ENCODE results near the gene ACTG1.
A peak's percentile ranks its signal among the peaks of the same experiment; 100 is the strongest.

ACTG1 gene

DNA sequence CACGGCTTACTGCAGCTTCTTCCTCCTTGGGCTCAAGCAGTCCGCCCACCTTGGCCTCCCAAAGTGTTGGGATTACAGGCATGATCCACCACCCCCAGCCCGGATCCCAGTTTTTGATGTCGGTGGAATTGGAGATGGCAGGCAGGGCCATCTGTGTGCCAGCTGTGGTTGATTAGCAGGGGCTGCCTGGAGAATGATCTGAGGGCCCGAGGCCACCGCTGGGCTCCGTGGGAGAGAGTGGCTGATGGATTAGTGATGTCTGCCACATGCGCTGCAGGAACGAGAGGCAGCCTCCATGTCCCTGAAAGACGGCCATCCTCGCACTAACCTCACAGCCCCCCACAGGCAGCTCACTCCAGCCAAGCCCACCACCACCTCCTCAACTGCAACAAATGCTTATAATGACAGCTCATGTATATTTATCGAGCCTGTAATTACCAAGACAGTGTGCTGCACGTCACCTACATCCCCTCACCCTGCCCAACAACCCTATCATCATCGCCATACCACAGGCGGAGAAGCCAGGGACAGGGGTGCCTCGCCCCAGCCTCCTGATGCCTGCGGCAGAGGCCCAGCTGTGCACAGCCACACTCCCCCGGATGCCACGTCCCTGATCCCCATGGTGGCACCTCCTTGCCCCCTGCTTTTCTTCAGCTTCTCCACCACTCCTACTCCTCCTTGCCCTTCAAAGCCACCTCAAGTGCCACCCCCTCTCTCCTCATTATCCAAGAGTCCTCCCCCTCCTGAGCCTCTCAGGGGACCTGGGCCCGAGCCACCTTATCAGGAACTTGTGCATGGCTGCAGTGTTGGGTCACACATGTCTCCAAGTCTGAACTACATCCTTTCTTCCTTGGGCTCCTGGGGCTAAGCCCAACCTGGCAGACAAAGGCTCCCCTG, 33.2 kb downstream of the ACTG1 start:
- FAIRE-seq = no peak

DNA sequence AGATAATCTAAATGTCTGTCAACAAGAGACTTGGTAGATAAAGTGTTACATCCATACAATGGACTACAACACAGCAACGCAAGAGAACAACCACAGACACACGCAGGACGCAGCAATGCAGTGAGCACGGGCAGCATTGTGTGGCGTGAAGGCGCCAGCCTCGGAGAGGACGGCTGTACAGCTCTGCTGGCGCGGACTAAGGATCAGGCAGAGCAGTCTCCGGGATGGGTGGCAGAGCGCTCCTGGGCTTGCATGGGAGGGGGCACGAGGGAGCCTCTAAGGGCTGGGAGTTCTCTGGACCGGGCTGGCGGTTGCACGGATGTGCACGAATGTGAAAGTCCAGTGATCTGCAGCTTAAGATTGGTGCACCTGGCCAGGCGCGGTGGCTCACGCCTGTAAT, 34.5 kb downstream of the ACTG1 start:
- no peak for FAIRE-seq

DNA sequence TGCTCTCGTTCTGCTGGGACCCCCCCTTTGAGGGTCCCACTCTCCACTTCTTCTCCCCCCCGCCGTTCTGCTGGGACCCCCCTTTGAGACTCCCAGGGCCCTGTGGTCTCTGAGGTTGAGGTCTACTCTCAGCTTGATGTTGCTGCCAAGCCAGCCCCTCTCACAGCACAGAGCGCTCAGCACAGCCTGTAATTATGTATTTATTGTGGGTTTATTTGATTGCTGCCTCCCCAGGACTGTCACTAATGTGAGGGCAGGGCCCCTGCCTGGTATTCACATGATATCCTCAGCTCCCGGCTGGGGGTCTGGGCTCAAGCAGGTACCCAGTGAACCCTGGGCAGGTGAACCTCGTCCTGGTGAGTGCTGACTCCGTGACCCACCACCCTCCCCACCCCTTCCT, 35.4 kb downstream of the ACTG1 start:
- no peak for FAIRE-seq

DNA sequence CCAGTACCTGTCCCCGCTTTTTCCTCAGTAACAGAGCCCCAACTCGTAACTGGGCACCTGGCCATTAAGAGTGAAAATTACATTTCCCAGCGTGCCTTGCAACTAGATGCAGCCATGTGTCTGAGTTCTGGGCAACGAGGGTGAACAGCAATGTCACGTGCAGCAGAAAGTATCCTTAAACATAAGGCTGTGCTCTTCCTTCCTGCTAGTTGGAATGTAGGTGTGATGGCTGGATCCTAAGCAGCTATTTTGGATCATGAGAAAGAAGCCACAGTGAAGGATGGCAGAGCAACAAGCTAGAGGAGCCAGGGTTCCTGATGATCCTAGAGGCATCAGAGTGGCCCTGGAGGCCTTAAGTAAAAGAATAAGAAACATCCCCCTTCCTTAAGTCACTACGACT, 36.0 kb downstream of the ACTG1 start:
- no peak for FAIRE-seq

DNA sequence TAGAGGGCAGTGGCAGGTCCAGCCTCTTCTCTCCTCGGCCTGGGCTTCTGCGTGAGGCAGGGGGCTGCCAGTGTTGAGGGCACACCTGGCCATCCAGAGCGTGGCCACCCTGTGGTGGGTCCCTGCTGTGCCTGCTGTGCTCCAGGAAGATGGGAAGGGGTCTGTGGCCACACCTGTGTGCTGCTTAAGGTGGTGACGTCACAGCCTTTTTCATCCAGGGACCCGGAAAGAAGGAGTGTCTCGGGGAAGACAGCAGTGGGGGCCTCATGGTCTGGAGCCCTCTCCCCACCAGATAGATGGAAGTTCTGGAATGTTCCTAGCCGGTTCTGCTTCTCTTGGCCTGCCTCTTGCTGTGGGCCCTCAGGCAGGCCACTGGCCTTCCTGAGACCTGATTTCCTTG, 36.5 kb downstream of the ACTG1 start:
- no peak for FAIRE-seq

DNA sequence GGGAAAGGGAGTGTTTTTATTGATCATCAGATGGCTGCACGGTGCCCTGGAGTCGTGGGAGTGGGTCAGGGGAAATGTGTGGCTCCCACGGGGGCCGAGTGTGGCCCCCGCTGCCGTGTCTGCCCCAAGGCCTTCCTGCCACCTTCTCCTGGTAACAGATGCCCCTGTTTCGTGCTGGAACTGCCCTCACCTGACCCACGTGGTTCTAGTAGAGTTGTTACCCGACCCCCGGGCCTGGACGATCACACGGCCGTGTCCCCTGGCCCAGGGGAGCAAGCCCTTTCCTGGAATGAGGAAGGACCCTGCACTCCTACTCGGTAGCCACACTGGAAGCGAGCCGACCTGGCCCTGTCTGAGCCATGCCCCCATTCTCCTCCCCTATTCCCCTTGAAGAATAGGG, 37.6 kb downstream of the ACTG1 start:
- no peak for FAIRE-seq

DNA sequence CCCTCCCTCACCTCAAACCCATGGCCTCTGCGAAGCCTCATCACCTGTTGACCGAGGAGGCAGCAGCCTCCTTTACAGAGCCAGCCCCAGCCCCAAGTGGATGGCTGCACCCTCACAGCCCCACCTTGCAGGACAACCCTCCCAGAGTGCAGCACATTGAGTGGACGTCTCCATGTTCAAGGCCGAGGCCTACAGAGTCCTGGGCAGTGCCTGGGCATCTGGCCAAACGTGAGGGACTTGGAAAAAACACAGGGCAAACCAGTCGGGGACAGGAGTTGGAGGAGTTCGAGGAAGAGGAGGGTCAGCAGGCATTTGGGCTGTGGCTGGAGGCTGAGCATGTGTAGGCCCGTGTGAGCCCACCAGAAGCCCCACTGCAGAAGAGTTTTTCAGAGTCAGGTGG, 39.6 kb downstream of the ACTG1 start:
- FAIRE-seq = no peak

DNA sequence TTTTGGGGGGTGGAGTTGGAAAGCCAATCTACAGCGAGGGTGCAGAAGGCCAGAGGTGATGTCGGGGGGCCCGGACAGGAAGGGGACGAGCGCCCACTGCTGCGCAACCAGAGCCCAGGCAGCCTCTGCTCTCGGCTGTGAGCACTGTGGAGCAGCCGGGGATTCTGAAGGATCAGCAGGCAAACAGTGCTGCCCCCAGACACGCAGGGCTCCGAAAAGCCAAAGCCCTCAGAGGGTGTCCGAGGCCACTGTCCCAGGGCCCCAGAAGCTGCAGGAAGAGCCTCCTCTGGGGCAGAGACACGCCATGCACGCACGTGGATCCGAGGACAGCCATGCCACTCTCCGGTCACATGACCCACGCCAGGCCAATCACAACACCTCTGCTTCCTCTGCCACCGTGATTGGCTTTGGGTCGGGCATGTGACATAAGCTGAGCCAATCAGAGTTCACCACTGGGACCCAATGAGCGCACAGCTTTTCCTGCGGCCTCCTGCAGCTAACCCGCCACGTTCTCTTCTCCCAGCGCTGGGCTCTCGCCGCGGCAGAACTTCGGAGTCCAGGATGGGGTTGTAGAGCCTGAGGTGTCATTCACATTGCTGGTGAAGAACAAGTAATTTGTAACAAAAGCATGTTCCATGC, 40.7 kb downstream of the ACTG1 start:
- FAIRE-seq = peak; percentile 92

DNA sequence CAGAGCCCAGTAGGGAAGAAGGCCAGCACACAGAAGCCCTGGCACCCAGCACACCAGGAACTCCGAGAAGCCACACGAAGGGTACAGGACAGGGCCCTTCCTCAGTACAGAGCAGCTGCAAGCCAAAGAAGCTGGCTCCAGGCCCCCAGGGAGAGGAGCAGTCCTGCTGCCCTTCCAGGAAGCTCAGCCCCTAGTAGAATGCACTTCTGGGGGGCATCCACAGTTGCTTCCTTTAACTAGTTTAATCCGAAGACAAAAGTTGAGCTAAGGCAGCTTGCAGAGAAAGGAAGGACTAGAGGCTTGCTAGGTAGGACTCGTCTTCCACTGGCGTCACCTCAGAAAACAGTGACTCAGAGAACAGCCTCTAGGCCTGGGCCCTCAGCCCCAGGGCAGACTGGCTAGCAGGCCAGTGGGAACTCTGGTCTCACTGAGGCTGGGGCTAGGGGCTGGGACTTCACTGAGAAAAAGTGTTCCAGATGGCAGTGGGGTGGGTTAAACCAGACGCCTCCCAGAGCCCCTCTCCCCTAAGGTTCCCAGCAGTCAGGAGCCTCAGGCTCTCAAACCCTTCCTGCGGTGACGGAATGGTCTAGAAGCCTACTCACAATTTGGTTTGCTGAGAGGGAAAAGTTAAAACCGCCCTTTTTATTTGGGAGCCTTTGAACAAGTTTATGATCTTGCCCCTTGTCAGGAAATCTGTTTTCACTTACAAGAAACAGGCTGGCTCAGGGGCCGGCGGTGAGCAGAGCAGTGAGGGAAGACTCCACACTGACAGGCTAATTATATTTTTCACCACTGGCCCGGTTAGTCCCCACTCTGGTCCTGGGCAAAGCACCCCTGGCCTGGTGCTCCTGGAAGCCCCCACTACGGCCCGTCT, 41.4 kb downstream of the ACTG1 start:
- FAIRE-seq = no peak

DNA sequence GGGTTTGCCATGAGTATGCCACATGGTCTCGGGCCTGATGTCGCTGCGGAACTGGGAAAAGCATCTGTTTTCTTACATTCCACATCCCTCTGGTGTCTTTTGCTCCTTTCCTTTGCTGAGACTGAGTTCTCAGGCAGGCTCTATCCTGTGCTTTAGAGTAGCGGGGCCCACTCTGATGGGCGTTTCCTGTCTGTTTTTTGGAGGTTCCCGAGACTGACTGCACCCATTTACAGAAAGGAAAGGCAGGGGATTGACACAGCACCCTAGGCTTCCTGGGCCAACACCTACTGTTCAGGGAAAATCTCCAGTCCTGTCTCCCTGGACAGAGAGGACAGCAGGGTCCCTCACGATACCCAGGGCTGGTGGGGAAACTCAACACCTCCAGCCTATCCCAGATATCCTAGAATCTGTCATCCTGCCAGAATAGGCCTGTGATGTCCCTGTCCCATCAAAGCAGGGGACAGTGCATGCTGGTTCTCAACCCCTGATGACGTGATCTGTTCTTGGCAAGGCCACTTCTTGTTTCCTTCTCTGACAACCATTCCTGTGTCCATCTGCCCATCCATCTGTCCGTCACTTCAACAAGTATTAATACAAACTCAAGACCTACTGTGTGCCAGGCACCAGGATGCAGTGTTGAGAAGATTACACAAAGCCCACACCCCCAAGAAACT, 42.2 kb downstream of the ACTG1 start:
- FAIRE-seq = no peak

DNA sequence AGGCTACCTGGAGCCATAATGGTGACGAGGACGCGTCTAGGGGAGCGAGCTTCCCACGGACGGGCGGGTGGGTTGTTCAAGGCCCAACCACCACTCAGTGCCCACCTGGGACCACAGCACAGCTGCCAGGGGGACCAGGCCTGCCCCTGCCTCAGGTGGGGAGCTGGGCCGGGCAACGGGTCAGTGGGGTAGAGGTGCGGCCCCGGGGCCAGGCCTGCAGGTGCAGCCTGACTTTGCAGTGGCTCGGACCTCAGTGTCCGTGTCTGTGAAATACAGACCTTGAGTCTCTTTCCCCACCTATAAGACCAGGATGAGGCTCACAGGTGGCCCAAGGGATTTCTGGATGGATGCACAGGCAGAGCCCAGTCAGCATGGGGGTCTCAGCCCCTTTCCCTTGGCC, 43.3 kb downstream of the ACTG1 start:
- FAIRE-seq = no peak

DNA sequence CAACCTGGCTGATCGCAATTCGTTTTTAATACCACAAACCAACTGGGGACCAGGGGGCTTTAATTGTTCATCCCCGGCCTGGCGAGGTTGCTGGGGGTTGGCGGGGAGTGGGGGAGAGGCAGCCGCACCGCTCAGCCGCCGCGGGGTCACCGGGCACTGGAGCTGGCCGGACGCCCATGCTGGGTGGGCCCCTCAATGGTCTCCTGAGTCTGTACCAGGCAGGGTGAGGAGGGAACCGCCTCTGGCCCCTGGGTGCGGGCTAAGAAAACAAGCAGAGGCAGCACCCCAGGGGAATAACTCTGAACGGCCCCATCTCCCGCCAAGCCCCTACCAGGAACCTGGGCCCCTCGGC, 43.9 kb downstream of the ACTG1 start:
- no peak for FAIRE-seq

DNA sequence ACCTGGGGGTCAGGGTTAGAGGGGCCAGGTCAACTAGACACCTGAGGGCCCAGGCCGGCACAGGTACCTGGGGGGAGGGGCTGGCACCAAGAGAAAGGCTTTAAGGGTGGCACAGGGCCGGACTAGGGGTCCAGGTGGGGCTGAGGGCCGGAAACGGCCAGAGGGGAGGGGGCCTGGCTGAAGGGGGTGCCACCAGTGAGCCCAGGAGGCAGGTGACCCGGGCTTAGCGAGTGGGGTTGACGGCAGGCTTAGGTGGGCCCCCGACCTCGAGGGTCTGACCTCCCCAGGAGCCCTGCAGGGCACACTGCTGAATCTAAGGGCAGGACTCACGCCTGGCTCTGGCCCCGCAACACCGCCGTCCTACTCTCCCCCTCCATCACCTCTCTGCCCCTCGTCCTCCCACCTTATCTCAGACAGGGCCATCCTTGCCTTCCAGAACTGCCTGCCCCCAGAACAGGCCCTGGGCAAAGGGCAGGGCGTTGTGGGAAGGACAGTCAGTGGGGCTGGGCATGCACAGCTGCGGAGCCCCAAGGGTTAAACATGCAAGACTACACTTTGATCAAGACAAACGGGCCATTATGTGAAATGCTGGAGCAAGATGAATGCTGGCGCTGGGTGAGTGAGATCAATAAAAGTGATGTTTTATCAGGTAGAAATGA, 44.4 kb downstream of the ACTG1 start:
- FAIRE-seq = no peak

DNA sequence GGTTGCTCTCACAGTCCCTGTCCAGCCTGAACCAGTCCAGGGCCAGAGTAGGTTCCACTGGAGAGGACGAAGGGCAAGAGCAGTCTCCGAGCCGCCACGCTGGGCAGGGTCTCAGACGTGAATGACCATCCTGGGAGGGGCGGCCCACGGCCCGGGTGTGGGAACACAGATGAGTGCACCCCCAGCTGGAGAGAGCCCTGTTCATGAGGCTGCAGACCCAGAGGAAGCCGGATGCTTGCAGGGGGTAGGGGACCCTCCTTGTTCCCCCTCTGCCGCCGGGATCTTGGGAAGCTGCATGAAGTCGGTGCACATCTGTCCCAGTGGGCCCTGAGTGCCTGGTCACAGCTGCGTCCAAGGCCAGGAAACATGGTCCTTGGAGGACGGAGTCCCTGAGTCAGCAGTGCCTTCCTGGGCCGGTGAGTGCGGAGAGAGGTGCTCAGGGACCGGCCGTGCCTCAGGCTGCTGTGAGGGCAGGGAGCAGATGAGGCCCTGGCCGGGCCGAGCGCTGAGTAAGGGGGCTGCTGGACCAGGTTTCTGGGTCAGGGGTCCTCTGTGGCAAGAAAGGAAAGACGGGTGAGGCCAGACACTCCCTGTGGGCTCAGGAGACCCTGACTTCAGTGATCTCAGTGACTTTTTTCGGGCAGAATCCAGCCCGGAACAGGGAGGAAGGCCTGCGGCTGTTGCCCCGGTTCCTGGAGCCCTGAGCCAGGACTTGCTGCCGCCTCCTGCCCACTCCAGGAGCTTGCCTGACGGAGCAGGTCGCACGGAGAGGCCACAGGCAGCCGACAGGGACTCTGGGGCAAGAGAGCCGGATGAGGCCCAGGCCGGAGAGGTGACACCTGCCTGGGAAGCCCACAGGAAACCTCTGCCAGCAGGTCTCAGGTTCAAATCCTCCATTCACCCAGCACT, 45.8 kb downstream of the ACTG1 start:
- no peak for FAIRE-seq

DNA sequence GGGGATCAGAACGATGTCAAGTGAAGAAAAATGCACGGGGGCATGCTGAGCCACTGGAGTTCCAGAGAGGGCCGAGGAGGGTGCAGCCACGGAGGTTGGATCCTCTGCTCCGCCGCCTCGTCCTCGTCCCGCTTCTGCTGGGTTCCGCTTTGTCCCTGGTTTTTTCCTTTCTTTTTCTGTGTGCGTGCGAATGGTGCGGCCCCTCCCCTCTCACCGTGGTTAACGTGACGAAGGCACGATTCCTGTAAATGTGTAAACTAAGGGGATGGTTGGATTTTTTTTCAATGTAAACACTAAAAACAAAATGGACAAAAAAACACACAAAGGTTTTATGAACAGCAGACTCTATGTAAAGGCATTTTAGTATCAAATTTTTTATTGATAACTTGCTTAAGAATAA, 46.7 kb downstream of the ACTG1 start:
- no peak for FAIRE-seq

DNA sequence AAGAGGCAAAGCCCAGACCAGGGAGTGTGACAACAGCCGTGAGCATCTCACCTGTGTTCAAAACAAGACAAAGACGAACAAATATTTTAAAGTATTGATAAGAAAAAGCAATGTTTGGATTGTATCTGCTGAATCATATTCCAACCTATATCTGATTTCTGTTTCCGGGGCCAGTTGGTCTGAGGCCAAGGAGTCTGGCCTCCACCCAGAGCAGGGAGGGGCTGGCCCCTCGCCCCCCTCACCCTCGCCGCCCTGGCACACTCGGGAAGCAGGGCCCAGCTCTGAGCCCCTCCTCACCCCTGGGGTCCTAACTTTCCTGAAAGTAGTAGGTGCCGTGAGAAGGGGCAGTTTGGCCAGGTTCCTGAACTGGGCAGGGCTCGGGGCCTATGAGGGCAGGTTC, 48.0 kb downstream of the ACTG1 start:
- FAIRE-seq = no peak

DNA sequence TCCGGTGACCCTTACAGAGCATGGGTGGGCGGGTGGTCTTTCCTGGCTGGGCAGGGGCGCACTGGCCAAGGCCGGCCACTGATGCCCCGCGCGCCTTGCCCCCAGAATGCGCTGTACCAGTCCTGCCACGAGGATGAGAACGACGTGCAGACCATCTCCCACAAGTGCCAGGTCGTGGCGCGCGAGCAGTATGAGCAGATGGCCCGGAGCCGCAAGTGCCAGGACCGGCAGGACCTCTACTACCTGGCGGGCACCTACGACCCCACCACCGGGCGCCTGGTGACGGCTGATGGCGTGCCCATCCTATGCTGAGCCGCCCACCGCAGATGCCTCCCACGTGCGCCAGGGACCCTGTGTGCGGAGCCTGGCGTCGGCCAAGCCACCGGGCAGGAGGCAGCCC, 49.1 kb downstream of the ACTG1 start:
- no peak for FAIRE-seq

DNA sequence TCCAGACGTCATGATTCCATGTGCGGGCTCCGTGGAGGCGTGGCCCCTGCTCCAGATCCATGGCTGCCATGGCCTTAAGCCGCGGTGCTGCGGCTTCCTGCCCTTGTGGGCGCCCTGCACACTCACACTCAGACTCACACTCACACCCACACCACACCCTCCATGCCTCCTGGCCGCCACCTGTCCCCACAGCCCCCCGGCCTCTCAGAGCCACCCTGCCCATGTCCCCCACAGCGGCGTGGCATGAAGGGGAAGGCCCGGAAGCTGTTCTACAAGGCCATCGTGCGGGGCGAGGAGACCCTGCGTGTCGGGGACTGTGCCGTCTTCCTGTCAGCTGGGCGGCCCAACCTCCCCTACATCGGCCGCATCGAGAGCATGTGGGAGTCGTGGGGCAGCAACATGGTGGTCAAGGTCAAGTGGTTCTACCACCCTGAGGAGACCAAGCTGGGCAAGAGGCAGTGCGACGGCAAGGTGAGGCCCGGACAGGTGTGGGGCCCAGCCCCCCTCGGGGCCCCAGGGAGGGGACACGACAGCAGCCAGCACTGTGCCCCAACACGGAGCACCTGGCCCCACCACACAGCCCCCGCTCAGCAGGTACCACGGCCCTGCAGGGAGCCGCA, 50.0 kb downstream of the ACTG1 start:
- FAIRE-seq = no peak

DNA sequence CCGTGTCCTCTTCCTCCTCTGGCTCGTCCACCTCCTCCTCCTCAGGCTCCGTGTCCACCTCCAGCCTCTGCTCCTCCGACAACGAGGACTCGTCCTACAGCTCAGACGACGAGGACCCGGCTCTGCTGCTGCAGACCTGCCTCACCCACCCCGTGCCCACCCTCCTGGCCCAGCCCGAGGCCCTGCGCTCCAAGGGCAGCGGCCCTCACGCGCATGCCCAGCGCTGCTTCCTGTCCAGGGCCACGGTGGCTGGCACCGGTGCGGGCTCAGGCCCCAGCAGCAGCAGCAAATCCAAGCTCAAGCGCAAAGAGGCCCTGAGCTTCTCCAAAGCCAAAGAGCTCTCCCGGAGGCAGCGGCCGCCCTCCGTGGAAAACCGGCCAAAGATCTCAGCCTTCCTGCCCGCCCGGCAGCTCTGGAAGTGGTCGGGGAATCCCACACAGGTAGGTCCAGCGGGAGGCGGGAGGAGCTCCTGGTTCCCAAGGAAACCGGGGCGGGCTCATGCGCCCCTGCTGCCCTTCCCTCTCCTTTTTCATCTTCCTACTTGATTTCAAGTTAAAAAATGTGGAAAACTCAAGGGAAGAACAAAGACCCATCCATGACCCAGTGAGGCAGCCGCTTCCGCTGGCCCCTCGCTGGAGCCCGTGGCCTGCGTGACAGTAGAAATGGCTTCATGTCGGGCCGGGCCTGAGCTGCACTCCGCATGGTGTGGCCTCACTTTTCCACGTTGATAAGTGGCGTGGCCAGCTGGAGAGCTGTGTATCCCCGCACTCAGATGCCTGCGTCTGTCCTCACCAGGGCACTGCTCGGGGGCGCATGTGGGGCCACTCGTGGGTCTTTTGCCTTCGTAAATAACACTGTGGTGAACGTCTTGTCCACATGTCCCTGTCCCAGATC, 50.7 kb downstream of the ACTG1 start:
- no peak for FAIRE-seq

Data from endometrium (tissue), 2 donors.